H9 (cell line): ENCODE measurements around the gene ORAI2. TPM values are rescaled to one million over a fixed set of nuclear protein-coding genes. Genes with fewer than 3 reads are reported as not detected.

Experiments
- DNase-seq: peaks from one replicate; pipeline ENCODE4 v3.0.0-alpha.2; 2017
- H2AFZ ChIP-seq: one replicate; pipeline ENCODE4 v1.6.1; 2013; ENCODE audit warnings: mild to moderate bottlenecking, low read length, control low read depth, moderate library complexity
- H2AK5ac ChIP-seq: 2 replicates; pipeline ENCODE4 v1.6.1; 2013; ENCODE audit warnings: low read length, control low read depth, mixed read lengths; ENCODE audit not compliant: insufficient read length
- H2BK120ac ChIP-seq: one replicate; pipeline ENCODE4 v1.6.1; 2013; ENCODE audit warnings: low read depth, mild to moderate bottlenecking, low read length, control low read depth, inconsistent platforms; ENCODE audit not compliant: poor library complexity, severe bottlenecking
- H2BK12ac ChIP-seq: 2 replicates; pipeline ENCODE4 v1.6.1; 2013; ENCODE audit warnings: low read length, control low read depth, mixed read lengths, low read depth; ENCODE audit not compliant: insufficient read length
- H2BK15ac ChIP-seq: 2 replicates; pipeline ENCODE4 v1.6.1; 2013; ENCODE audit warnings: low read depth, low read length, control low read depth
- H2BK20ac ChIP-seq: one replicate; pipeline ENCODE4 v1.6.1; 2013; ENCODE audit warnings: low read depth, mild to moderate bottlenecking, low read length, control low read depth, inconsistent platforms; ENCODE audit not compliant: poor library complexity, severe bottlenecking
- H2BK5ac ChIP-seq: 2 replicates; pipeline ENCODE4 v1.6.1; 2013; ENCODE audit warnings: low read length, control low read depth, mixed read lengths; ENCODE audit not compliant: insufficient read length
- H3K14ac ChIP-seq: 2 replicates; pipeline ENCODE4 v1.6.1; 2013; ENCODE audit warnings: low read length, control low read depth; ENCODE audit not compliant: insufficient read depth
- H3K18ac ChIP-seq: 2 replicates; pipeline ENCODE4 v1.6.1; 2013; ENCODE audit warnings: low read depth, mild to moderate bottlenecking, mixed read lengths, low read length, control low read depth; ENCODE audit not compliant: insufficient read length
- H3K23ac ChIP-seq: 2 replicates; pipeline ENCODE4 v1.6.1; 2013; ENCODE audit warnings: low read length, control low read depth, mixed read lengths, low read depth; ENCODE audit not compliant: insufficient read length
- H3K23me2 ChIP-seq: 2 replicates; pipeline ENCODE4 v1.6.1; 2013; ENCODE audit warnings: low read depth, mild to moderate bottlenecking, mixed read lengths, low read length, control low read depth; ENCODE audit not compliant: insufficient read length, poor library complexity, severe bottlenecking
- H3K27ac ChIP-seq: 2 replicates; pipeline ENCODE4 v1.5.1; 2013; ENCODE audit warnings: low read length, control low read depth, mixed read lengths, low read depth; ENCODE audit not compliant: insufficient read length
- H3K27me3 ChIP-seq: 2 replicates; pipeline ENCODE4 v1.6.1; 2013; ENCODE audit warnings: low read length, control low read depth, inconsistent platforms; ENCODE audit not compliant: insufficient read depth
- H3K4ac ChIP-seq: 2 replicates; pipeline ENCODE4 v1.6.1; 2013; ENCODE audit warnings: low read depth, mild to moderate bottlenecking, control low read depth, inconsistent platforms, low read length, moderate library complexity
- H3K4me1 ChIP-seq: 2 replicates; pipeline ENCODE4 v1.6.1; 2013; ENCODE audit warnings: low read length, control low read depth, inconsistent platforms; ENCODE audit not compliant: insufficient read depth
- H3K4me2 ChIP-seq: 2 replicates; pipeline ENCODE4 v1.6.1; 2013; ENCODE audit warnings: low read length, control low read depth, mixed read lengths; ENCODE audit not compliant: insufficient read length, insufficient read depth
- H3K56ac ChIP-seq: 2 replicates; pipeline ENCODE4 v1.6.1; 2013; ENCODE audit warnings: low read depth, mild to moderate bottlenecking, mixed read lengths, low read length, control low read depth; ENCODE audit not compliant: insufficient read length
- H3K79me1 ChIP-seq: 2 replicates; pipeline ENCODE4 v1.6.1; 2013; ENCODE audit warnings: low read depth, mild to moderate bottlenecking, moderate library complexity, low read length, control low read depth, inconsistent platforms; ENCODE audit not compliant: insufficient read depth, poor library complexity, severe bottlenecking
- H3K79me2 ChIP-seq: 2 replicates; pipeline ENCODE4 v1.6.1; 2013; ENCODE audit warnings: low read length, control low read depth, inconsistent platforms; ENCODE audit not compliant: insufficient read depth
- H3K9ac ChIP-seq: 2 replicates; pipeline ENCODE4 v1.6.1; 2013; ENCODE audit warnings: low read length, control low read depth, mixed read lengths; ENCODE audit not compliant: insufficient read length; ENCODE audit errors: extremely low read depth
- H3K9me3 ChIP-seq: one replicate; pipeline ENCODE4 v1.6.1; 2013; ENCODE audit warnings: low read depth, low read length, inconsistent platforms; ENCODE audit not compliant: control insufficient read depth
- H3T11ph ChIP-seq: one replicate; pipeline ENCODE4 v1.6.1; 2013; ENCODE audit warnings: mild to moderate bottlenecking, low read length, control low read depth, inconsistent platforms
- H4K20me1 ChIP-seq: one replicate; pipeline ENCODE4 v1.6.1; 2013; ENCODE audit not compliant: control insufficient read depth, insufficient read length, insufficient read depth
- H4K5ac ChIP-seq: 2 replicates; pipeline ENCODE4 v1.6.1; 2013; ENCODE audit warnings: low read depth, mild to moderate bottlenecking, mixed read lengths, low read length, control low read depth; ENCODE audit not compliant: insufficient read length
- H4K8ac ChIP-seq: replicated peaks from 2 replicates; pipeline ENCODE4 v1.6.1; 2013; ENCODE audit warnings: low read length, control low read depth, mixed read lengths, low read depth; ENCODE audit not compliant: insufficient read length
- H4K91ac ChIP-seq: 2 replicates; pipeline ENCODE4 v1.6.1; 2013; ENCODE audit warnings: low read depth, mild to moderate bottlenecking, moderate library complexity, mixed read lengths, low read length, control low read depth; ENCODE audit not compliant: insufficient read length
- H3K27ac Mint-ChIP-seq, 3 experiments: 2 replicates in 2 of 3; 3 replicates in 1 of 3; pipeline ENCODE4 v1.8.0; 2020 to 2021; ENCODE audit warnings: mixed read lengths in 3 of 3, mild to moderate bottlenecking in 1 of 3, moderate library complexity in 1 of 3
- H3K27me3 Mint-ChIP-seq: 2 replicates; pipeline ENCODE4 v1.8.0; 2021; ENCODE audit warnings: low read depth, mild to moderate bottlenecking, moderate library complexity, mixed read lengths
- H3K36me3 Mint-ChIP-seq, 3 experiments: 2 replicates in 2 of 3; 3 replicates in 1 of 3; pipeline ENCODE4 v1.8.0; 2020 to 2021; ENCODE audit warnings: low read depth in 3 of 3, mixed read lengths in 3 of 3; ENCODE audit not compliant: insufficient read depth in 1 of 3
- H3K4me1 Mint-ChIP-seq, 2 experiments: 2 replicates each; pipeline ENCODE4 v1.8.0; 2020; ENCODE audit warnings: mixed read lengths in 2 of 2
- H3K4me3 Mint-ChIP-seq, 2 experiments: 2 replicates in 1 of 2; 3 replicates in 1 of 2; pipeline ENCODE4 v1.8.0; 2020 to 2021; ENCODE audit warnings: mild to moderate bottlenecking in 2 of 2, mixed read lengths in 2 of 2, moderate library complexity in 1 of 2
- H3K9me3 Mint-ChIP-seq, 2 experiments: 2 replicates in 1 of 2; 3 replicates in 1 of 2; pipeline ENCODE4 v1.8.0; 2020; ENCODE audit warnings: mild to moderate bottlenecking in 2 of 2, mixed read lengths in 2 of 2, moderate library complexity in 1 of 2
- CTCF ChIP-seq: fragments of 200-600 bp; sonication (generic); conservative IDR thresholded peaks from 3 replicates; pipeline ENCODE4 v1.8.0; 2021; ENCODE audit warnings: antibody characterized with exemption, mild to moderate bottlenecking
- WGBS: extraction: QIAGEN DNeasy Blood & Tissue Kit; methylation state at CpG from one replicate; pipeline ENCODE4 v1.1.7; 2013; ENCODE audit warnings: missing lambda C conversion rate, low lambda C conversion rate, mixed read lengths; ENCODE audit not compliant: insufficient read length; ENCODE audit errors: extremely low coverage; 5-methylcytosine and 5-hydroxymethylcytosine counted together
- total RNA-seq: library from RNA; stranded (reverse); gene quantifications from 2 replicates; pipeline ENCODE4 v1.2.1, GENCODE V29; 2021

Gene ORAI2
- total RNA-seq, 1 experiment from 2014 or later: 26.6 TPM

GRCh38 chr7:102464577-102465280 lies 31.4 kb downstream of the ORAI2 start, which contains the start of the genes ALKBH4 and LRWD1:
Gene ALKBH4, minus strand, starts transcription at chr7:102464863. Its CDS starts 27 bp downstream, at chr7:102464836.
Gene LRWD1, plus strand, starts transcription at chr7:102464984. Its CDS starts 97 bp downstream, at chr7:102465081.
- H3K9ac ChIP-seq: peak within 1 kb of the TSS; percentile 81
- peaks cover 8 to 27% (median 22%) of the 10 kb centered on the region in 3 experiments; a peak in 6 of 7 replicates for H3K36me3 Mint-ChIP-seq
- H3K27ac Mint-ChIP-seq: peak within 1 kb of the TSS in 2 of 3 experiments; percentile 88 to 89; a peak in 4 of 7 replicates
- no peak within 1 kb of the TSS for H3K23ac ChIP-seq
- no peak within 1 kb of the TSS for H2AK5ac ChIP-seq
- H3K4me3 Mint-ChIP-seq: peak within 1 kb of the TSS; percentile 96 to 98
- no peak within 1 kb of the TSS for H3K18ac ChIP-seq
- no peak within 1 kb of the TSS for H2BK120ac ChIP-seq
- H3K27me3 ChIP-seq: no peaks in the 10 kb centered on the region
- no peak within 1 kb of the TSS for H4K8ac ChIP-seq
- DNase-seq: peak; percentile 88
- H3K4me1 ChIP-seq: no peaks in the 10 kb centered on the region
- no peak within 1 kb of the TSS for H4K91ac ChIP-seq
- H3K4me1 Mint-ChIP-seq: peaks cover 11 to 13% of the 10 kb centered on the region in 2 experiments; a peak in 3 of 4 replicates
- no peaks in the 10 kb centered on the region for H3K79me2 ChIP-seq
- H3K4ac ChIP-seq: no peak within 1 kb of the TSS
- H4K5ac ChIP-seq: no peak within 1 kb of the TSS
- no peak within 1 kb of the TSS for H2BK12ac ChIP-seq
- peaks cover 6% of the 10 kb centered on the region for H3K23me2 ChIP-seq
- H3T11ph ChIP-seq: no peak within 1 kb of the TSS
- H3K9me3 Mint-ChIP-seq: no peaks in the 10 kb centered on the region
- TF ChIP-seq CTCF: peak; percentile 21; the same call in 1 of the 3 replicates
- H3K4me2 ChIP-seq: peak within 1 kb of the TSS; percentile 66
- no CpG with 5 or more reads among the region's 81 CpGs for WGBS
- no peak within 1 kb of the TSS for H2AFZ ChIP-seq
- H2BK20ac ChIP-seq: no peak within 1 kb of the TSS
- peaks cover 2% of the 10 kb centered on the region; the same call in 1 of the 2 replicates for H3K27me3 Mint-ChIP-seq
- H3K56ac ChIP-seq: no peak within 1 kb of the TSS
- H2BK5ac ChIP-seq: no peak within 1 kb of the TSS
- no peaks in the 10 kb centered on the region for H3K9me3 ChIP-seq
- no peak within 1 kb of the TSS for H3K27ac ChIP-seq
- no peak within 1 kb of the TSS for H2BK15ac ChIP-seq
- H3K14ac ChIP-seq: 0 out of 2 replicates have a peak within 1 kb of the TSS, but pooled peaks have one; percentile 6
- peaks cover 2% of the 10 kb centered on the region for H3K79me1 ChIP-seq
- H4K20me1 ChIP-seq: no peaks in the 10 kb centered on the region
